Activated T-cell treated with anti-CD3 and anti-CD28 coated beads, Interleukin-2, amount 50 U/mL, for 1 hour (primary cell): Measurements from ENCODE around the gene MYO15A.

Experiments used
- DNase-seq: peaks from one replicate; pipeline ENCODE4 v3.0.0-alpha.2; 2020

Gene MYO15A

DNA sequence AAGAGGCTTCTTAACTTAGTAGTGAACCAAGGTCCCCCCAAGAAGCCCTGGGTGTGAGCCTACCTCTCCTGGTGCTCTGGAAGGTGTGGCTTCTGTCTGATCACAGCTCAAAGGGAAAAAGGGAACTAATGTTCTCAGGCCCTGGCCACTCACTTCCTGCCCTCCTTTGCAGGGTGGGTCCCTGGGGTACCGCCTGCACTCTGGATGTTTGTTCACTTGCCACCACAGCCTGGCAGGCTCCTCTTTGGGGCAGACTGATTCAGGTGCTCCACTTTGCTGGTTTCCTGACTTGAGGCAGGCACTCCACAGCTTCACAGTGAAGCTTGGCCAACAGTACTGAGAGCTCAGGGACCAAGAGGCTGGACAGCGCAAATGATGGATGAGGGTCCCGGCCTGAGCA is 5.9 kb upstream of the MYO15A start:
- DNase-seq: no peak

DNA sequence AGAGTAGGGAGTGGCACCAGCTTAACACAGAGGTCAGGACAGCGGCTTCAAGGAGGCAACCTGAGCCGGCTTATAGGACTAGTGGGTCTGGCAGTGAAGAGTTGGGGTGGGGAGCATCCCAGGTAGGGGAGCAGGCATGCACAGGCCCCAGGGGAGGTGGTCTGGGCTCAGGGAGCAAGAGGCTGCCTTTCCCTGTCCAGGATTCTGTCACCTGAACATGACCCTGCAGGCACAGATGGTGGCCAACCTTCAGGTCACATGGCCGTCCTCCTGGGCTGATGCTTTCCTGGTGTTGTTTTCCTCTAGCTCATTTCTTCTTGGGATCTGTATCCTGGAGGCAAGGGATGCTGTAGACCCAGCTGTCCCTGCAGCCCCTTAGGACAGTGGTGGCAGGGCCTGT is 3.5 kb upstream of the MYO15A start:
- DNase-seq: no peak

GRCh38 chr17:18105595-18105994 is 3.0 kb upstream of the MYO15A start:
- DNase-seq: no peak

DNA sequence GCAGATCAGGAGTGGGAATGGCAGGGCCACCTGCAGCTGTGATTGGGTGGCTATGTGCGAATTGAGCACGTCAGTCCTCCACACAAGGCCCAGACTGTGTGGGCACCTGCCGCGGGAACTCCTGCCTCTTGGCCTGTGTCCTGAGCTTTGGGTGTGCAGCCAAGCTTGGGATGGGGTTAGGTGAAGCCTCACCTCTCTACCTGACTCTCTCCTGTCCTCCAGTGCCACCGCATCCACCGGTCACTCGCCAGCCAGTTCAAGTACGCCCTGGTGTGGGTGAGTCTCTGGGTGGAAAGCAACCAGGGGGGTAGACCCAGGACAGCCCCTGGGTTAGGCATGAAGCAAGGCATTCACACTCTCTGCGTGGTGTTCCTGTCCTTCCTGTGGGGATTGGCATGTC is 2.3 kb upstream of the MYO15A start:
- DNase-seq: no peak

- no peak for DNase-seq
Measured at GRCh38 chr17:18107061-18107790, 1.3 kb upstream of the MYO15A start.

GRCh38 chr17:18107971-18108370 is 585 bp upstream of the MYO15A start:
- DNase-seq: no peak

DNA sequence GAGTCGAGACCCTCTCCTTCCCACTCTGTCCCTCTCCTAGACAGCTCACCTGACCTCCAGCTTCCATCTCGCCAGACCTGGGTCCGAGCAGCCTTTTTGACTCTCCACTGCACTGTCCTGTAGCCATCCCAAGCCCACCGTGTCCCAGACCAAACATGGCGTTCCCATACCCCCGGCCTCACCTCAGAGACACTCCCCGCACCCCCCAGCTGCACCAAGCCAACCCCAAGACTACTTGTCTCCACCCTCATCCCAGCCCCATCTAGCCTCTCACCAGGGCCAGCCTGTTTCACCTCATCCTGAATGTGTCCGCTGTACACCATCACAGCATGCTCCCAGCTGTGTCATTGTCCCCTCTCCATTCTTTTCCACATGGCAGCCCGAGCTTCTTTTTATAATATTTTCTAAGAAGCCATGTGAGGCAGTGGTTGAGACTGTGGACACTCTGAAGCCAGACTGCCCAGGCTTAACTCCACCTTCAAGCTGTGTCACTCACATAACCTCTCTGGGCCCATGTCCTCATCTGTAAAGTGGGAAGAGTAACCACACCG is 1.5 kb downstream of the MYO15A start:
- DNase-seq: no peak

DNA sequence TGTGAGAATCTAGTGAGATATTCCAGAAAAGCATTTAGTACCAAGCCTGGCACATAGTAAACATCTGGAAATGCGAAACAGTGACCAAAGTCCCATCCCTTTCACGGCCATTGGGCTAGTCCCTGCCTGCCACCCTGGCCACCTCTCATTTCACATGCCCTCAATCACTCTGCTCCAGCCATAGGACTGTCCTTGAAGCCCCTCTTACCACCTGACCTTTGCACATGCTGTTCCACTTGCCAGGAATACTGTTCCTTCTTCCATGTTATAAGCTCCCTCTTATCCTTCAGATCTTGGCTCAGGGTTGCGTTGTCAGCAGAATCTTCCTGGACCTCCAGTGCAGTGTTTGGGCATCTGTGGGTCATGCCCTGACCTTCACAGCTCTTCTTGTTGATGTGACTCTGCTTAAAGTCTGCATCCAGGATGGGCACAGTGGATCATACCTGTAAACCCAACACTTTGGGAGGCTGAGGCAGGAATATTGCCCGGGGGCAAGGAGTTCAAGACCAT is 2.1 kb downstream of the MYO15A start:
- DNase-seq: no peak

DNA sequence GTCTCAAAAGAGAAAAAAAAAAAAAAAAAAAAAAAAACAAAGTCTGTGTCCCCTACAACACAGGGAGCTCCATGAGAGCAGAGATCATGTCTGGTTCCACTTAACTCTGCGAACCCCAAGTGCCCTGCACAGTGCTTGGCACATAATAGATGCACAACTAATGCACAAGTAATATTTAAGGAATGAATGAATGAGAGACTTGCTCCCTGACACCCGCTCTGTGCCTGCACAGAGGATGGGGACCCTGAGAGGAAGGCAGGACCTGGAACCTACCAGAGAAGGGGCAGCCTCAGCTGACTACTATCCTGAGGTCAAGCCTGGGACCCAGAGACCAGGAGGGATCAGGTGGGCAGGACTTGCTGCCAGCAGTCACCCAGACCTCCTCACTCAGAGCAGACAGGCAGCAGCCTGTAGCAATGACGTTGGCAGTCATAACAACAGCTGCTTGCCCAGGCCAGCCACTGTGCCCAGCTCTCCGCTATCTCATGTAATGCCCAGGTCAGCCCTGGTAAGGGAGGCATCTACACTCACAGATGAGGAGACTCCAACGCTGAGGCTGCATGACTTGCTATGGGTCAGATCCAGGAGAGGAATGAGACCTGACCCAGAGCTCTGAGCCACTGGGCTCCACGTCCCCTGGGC is 2.9 kb downstream of the MYO15A start:
- DNase-seq: no peak

- DNase-seq: no peak
Measured at GRCh38 chr17:18115517-18115916, 7.0 kb downstream of the MYO15A start.

DNA sequence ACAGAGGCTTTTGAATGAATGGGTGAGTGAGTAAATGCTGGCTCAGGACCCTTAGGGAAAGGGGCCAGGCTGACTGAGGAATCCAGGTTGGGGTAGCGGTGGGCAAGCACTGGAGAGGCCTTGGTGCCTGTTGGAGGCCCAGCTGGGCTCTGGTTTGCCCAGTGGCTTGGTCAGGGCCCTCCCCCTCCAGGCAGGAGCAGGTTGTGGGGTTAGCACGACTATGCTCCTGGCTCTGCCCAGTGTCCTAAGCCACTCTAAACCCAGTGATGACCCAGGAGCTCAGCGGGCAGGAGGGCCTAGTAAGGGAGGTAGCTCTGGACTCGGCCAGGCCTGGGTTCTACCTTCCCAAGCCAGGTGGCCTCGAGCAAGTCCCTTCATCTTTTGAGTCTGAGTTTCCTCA is 7.5 kb downstream of the MYO15A start:
- no peak for DNase-seq

- no peak for DNase-seq
Measured at GRCh38 chr17:18117533-18117932, 9.0 kb downstream of the MYO15A start.

- no peak for DNase-seq
Measured at GRCh38 chr17:18117982-18118975, 9.7 kb downstream of the MYO15A start.

DNA sequence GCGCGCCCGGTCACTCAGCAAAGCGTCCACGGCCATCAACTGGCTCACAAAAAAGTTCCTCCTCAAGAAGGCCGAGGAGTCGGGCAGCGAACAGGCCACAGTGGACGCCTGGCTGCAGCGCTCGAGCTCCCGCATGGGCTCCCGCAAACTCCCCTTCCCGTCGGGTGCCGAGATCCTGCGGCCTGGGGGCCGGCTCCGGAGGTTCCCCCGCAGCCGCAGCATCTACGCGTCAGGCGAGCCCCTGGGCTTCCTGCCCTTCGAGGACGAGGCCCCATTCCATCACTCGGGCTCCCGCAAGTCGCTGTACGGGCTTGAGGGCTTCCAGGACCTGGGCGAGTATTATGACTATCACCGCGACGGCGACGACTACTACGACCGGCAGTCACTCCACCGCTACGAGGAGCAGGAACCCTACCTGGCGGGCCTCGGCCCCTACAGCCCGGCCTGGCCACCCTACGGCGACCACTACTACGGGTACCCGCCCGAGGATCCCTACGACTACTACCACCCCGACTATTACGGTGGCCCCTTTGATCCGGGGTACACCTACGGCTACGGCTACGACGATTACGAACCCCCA is 10.7 kb downstream of the MYO15A start:
- DNase-seq: no peak

DNA sequence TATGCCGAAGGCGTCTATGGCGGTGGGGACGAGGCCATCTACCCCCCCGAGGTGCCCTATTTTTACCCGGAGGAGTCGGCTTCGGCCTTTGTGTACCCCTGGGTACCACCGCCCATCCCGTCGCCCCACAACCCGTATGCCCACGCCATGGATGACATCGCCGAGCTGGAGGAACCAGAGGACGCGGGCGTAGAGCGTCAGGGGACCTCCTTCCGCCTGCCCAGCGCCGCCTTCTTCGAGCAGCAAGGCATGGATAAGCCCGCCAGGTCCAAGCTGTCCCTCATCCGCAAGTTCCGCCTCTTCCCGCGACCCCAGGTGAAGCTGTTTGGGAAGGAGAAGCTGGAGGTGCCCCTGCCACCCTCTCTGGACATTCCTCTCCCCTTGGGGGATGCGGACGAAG is 11.4 kb downstream of the MYO15A start:
- DNase-seq: no peak

- no peak for DNase-seq
Measured at GRCh38 chr17:18120461-18121017, 12.0 kb downstream of the MYO15A start.

GRCh38 chr17:18121144-18121910 is 12.8 kb downstream of the MYO15A start:
- DNase-seq: no peak

DNA sequence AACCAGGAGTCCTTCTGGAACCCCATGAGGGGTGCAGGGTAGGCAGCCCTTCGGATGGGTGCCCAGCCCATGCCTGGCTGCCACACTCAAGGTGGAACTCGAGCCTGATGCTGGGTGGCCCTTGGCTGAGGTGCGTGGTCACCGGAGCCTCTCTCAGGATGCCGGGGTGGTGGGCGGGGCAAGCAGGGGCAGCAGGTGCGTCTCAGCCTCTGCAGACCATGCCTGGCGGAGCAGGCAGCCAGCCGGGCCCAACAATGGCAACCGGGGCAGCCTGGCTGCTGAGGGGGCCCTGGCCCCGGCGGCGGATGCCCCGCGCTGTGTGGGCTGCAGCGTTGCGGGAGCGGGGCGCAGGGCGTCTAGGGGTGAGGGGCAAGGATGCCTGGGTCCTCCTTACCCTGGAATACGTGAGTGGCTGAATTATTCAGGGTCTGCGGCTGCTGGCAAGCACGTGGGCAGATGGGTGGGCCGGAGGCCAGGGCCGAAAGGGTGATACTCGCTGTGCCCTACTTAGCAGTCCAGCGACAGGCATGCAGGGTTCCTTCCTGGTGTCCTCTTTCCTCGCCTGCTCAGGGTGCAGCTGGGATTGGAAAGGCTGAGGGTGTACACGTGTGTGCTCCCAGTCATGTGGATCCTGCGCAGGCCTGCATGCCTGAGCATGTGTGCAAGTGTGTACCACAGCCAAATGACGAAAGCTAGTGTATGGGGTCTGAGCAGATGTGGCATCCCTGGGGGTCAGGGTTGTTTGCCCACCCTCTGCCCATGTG is 14.6 kb downstream of the MYO15A start:
- no peak for DNase-seq

- no peak for DNase-seq
Measured at GRCh38 chr17:18124345-18125126, 16.0 kb downstream of the MYO15A start.

DNA sequence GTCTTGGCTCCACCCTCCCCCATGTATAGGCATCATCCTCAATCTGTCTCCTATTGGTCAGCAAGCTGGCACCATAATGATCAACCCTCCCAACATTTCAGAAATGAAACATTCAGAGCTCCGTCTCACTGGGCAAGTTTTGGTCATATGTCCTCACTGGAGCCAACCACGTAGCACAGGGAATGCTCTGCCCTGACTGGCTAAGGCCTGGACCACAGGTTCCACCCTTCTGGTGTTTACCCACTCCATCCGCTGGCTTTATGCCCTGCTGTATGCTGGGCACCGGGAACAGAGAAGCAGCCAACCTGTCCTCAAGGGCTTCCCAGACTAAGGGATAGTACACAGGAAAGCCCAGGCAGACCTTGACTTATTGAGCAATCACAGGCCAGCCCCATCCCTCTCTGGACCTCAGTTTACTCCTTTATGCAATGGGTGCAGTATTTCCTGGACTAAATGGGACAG is 20.5 kb downstream of the MYO15A start:
- no peak for DNase-seq
